OCI-LY3 (cell line): ENCODE data around the gene ARMC3.

Source experiments
- EZH2phosphoT487 ChIP-seq: fragments of 200-600 bp; shearing (Covaris generic); IDR thresholded peaks from 2 replicates; pipeline ENCODE4 v1.6.1; 2018; ENCODE audit warnings: antibody characterized with exemption, mixed run types, low read depth
- TF ChIP-seq, protein P1 (sequence below): fragments of 200-600, 300-600 bp; sonication (generic); IDR thresholded peaks from 2 replicates; pipeline ENCODE4 v1.5.1; 2014; ENCODE audit warnings: antibody characterized with exemption, low read length, low read depth

DNA sequence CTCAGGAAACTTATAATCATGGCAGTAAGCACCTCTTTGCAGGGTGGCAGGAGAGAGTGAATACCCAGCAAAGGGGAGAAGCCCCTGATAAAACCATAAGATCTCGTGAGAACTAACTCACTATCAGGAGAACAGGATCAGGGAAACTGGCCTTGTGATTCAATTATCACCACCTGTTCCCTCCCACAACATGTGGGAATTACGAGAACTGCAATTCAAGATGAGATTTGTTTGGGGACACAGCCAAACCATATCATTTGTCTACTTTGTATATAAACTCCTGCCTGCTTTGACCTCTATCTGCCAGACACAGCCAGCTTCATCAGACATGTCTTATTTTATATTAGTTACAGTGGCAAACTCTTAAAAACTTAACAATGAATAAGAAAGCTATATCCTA, 50.4 kb downstream of the ARMC3 start:
- TF ChIP-seq, protein P1, sequence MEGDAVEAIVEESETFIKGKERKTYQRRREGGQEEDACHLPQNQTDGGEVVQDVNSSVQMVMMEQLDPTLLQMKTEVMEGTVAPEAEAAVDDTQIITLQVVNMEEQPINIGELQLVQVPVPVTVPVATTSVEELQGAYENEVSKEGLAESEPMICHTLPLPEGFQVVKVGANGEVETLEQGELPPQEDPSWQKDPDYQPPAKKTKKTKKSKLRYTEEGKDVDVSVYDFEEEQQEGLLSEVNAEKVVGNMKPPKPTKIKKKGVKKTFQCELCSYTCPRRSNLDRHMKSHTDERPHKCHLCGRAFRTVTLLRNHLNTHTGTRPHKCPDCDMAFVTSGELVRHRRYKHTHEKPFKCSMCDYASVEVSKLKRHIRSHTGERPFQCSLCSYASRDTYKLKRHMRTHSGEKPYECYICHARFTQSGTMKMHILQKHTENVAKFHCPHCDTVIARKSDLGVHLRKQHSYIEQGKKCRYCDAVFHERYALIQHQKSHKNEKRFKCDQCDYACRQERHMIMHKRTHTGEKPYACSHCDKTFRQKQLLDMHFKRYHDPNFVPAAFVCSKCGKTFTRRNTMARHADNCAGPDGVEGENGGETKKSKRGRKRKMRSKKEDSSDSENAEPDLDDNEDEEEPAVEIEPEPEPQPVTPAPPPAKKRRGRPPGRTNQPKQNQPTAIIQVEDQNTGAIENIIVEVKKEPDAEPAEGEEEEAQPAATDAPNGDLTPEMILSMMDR, result no peak
- TF ChIP-seq EZH2phosphoT487, result no peak
